ENCODE data around the gene PPL. TPM values are rescaled to one million over a fixed set of nuclear protein-coding genes. Genes with fewer than 3 reads are reported as not detected.

The PPL gene
- total and polyA plus RNA-seq, 2 experiments from 2014 or later, result 8.4 to 10.8 TPM

DNA sequence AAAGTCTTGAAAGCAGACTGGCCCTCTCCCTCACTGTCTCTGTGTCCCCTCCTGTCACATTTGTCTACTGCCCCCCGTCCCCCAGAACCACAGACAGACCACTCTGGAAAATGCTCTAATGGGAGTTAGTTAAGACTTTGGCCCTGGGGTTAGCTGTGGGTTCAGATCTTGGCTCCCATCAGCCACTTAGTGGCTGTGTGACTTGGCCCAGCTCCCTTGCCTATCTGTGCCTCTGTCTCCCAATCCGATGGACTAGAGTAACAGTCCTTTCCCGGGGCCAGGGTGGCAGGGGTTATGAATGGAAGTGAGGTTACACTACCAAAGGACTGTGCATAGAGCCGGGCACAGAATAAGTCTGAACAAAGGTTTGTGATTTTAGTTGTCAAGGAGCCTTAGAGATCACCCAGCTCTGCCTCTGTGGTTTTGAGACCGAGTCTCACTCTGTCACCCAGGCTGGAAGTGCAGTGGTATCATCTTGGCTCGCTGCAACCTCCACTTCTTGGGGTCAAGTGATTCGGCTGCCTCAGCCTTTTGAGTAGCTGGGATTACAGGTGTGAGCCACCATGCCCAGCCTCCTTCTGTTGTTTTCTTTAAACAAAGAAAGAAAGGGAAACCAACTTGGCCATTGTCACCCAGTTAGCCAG is 23.7 kb downstream of the PPL start:
- Histone ChIP-seq H3K27me3 (no peaks in the 10 kb centered on the region), H3K36me3 (no peaks in the 10 kb centered on the region), H3K4me1 (ENCODE audit: low read depth) (no peaks in the 10 kb centered on the region), H3K9me3 (ENCODE audit: low read depth) (no peaks in the 10 kb centered on the region), H3K27ac (no peak overlapping the region), H3K4me3 (no peak overlapping the region)
- TF ChIP-seq, protein P1, sequence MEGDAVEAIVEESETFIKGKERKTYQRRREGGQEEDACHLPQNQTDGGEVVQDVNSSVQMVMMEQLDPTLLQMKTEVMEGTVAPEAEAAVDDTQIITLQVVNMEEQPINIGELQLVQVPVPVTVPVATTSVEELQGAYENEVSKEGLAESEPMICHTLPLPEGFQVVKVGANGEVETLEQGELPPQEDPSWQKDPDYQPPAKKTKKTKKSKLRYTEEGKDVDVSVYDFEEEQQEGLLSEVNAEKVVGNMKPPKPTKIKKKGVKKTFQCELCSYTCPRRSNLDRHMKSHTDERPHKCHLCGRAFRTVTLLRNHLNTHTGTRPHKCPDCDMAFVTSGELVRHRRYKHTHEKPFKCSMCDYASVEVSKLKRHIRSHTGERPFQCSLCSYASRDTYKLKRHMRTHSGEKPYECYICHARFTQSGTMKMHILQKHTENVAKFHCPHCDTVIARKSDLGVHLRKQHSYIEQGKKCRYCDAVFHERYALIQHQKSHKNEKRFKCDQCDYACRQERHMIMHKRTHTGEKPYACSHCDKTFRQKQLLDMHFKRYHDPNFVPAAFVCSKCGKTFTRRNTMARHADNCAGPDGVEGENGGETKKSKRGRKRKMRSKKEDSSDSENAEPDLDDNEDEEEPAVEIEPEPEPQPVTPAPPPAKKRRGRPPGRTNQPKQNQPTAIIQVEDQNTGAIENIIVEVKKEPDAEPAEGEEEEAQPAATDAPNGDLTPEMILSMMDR (IDR thresholded peaks at IDR 0.05; ENCODE audit: low read depth, low read length), result no peak
- DNase-seq (ENCODE audit: low read depth in 1 of 2, low spot score in 1 of 2), result no peak

DNA sequence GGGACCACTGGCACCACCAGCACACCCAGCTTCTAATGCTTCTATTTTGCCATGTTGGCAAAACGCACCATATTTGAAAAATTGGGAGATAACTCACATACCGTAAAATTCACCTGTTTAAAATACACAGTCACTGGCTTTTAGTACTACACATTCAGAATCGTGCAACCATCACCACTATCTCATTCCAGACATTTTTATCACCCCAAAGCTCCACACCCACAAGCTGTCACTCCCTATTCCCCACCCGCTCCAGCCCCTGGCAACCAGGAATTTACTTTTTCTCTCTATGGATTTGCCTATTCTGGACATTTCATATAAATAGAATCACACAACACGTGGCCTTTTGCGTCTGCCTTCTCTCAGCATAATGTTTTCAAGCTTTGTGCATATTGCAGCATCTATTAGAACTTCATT is 25.0 kb downstream of the PPL start:
- TF ChIP-seq, protein P1 (IDR thresholded peaks at IDR 0.05; ENCODE audit: low read depth, low read length), result no peak
- DNase-seq (ENCODE audit: low read depth in 1 of 2, low spot score in 1 of 2), result peak in 1 of 2 donors; percentile 60
- Histone ChIP-seq H3K4me1 (ENCODE audit: low read depth) (no peaks in the 10 kb centered on the region), H3K9me3 (ENCODE audit: low read depth) (no peaks in the 10 kb centered on the region), H3K4me3 (no peak overlapping the region), H3K27me3 (no peaks in the 10 kb centered on the region), H3K36me3 (no peaks in the 10 kb centered on the region), H3K27ac (no peak overlapping the region)

DNA sequence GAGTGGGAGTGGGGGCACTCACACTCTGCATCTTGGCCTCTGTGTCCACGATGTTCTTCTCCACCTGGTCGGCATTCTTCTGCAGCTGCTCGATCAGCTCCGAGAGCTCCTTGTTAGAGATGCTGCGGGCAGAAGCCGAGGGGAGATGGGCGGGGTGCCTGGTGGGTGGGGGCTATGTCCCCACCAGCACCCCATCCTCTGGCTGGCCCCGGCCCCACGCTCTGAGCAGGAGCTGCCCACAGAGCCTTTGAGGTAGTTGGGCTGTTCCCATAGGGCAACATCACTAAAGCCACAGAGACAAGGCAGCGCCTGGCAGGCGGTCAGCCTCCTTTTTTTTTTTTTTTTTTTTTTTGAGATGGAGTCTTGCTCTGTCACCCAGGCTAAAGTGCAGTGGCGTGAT is 26.1 kb downstream of the PPL start:
- Histone ChIP-seq H3K4me1 (ENCODE audit: low read depth) (no peaks in the 10 kb centered on the region), H3K4me3 (no peak overlapping the region), H3K27ac (no peak overlapping the region), H3K27me3 (no peaks in the 10 kb centered on the region), H3K9me3 (ENCODE audit: low read depth) (no peaks in the 10 kb centered on the region), H3K36me3 (no peaks in the 10 kb centered on the region)
- no peak for DNase-seq (ENCODE audit: low read depth in 1 of 2, low spot score in 1 of 2)
- TF ChIP-seq, protein P1 (IDR thresholded peaks at IDR 0.05; ENCODE audit: low read depth, low read length), result no peak

DNA sequence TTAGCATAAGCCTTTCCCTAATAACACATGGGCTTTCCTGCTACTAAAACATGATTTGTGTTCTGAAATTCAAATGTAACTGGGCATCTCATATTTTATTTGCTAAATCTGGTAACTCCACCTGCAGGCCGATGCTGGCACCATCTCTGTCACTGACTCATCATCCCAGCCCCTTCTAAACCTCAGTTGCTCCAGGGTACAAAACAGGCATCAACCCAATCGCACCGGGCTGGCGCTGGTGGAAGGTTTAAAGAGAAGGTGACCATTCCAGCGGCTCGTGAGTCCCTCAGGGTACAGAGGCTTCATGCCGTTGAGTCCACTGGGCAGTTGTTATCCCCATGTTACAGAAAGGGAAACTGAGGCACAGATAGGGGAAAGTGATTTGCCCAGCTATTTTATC is 27.1 kb downstream of the PPL start:
- Histone ChIP-seq H3K9me3 (ENCODE audit: low read depth) (no peaks in the 10 kb centered on the region), H3K36me3 (no peaks in the 10 kb centered on the region), H3K4me3 (no peak overlapping the region), H3K27ac (no peak overlapping the region), H3K4me1 (ENCODE audit: low read depth) (no peaks in the 10 kb centered on the region), H3K27me3 (no peaks in the 10 kb centered on the region)
- TF ChIP-seq, protein P1 (IDR thresholded peaks at IDR 0.05; ENCODE audit: low read depth, low read length), result no peak
- DNase-seq (ENCODE audit: low read depth in 1 of 2, low spot score in 1 of 2), result no peak

DNA sequence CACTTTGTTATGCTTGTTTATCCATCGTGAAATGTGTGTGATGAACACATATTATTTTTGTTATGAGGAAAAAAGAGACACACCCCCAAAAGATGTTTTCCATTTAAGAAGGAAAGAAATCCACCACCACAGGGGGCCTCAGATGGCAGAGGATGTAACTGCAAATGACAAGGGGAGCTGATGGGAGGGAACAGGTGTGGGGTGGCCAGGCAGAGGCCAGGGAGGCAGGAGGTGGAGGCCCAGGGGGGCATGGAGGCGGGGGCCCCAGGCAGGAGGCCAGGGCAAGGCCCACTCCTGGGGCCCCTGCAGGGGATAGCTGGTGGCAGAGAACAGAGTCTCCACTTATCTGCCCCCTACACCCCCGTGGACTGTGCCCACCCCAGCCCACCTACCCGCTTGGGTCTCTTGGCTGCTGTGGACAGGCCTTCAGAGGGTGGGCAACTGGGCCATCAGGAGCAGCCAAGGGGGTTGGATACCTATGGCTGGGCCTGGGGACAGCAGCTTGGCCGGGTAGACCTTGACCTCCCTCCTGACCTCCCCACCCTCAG is 28.0 kb downstream of the PPL start:
- no peak overlapping the region for H3K27ac ChIP-seq
- no peak overlapping the region for H3K4me3 ChIP-seq
- H3K9me3 ChIP-seq (ENCODE audit: low read depth), result no peaks in the 10 kb centered on the region
- DNase-seq (ENCODE audit: low read depth in 1 of 2, low spot score in 1 of 2), result no peak
- TF ChIP-seq, protein P1 (IDR thresholded peaks at IDR 0.05; ENCODE audit: low read depth, low read length), result no peak
- H3K4me1 ChIP-seq (ENCODE audit: low read depth), result no peaks in the 10 kb centered on the region
- H3K27me3 ChIP-seq, result no peaks in the 10 kb centered on the region
- H3K36me3 ChIP-seq, result no peaks in the 10 kb centered on the region
